ENCODE data around the gene VSIG2.

Gene VSIG2

GRCh38 chr11:124762624-124763155 lies 10.6 kb upstream of the VSIG2 start:
- DNase-seq: no peak

- DNase-seq: no peak
These were observed 10.1 kb upstream of the VSIG2 start, which contains the start of gene ESAM for GRCh38 chr11:124762105-124762623. TSS of gene ESAM (minus strand) at chr11:124762290. CDS start at chr11:124762154, 136 bp downstream.

- no peak for DNase-seq
These were observed 9.4 kb upstream of the VSIG2 start for GRCh38 chr11:124761301-124762104.

- DNase-seq: no peak
These were observed 8.8 kb upstream of the VSIG2 start for GRCh38 chr11:124760806-124761205.

GRCh38 chr11:124760205-124760652 lies 8.2 kb upstream of the VSIG2 start:
- DNase-seq: no peak

- no peak for DNase-seq
These were observed 7.5 kb upstream of the VSIG2 start for GRCh38 chr11:124759266-124760204.

GRCh38 chr11:124758355-124759265 lies 6.6 kb upstream of the VSIG2 start:
- DNase-seq: no peak

- no peak for DNase-seq
These were observed 5.3 kb upstream of the VSIG2 start for GRCh38 chr11:124757320-124757719.

GRCh38 chr11:124756753-124757227 lies 4.7 kb upstream of the VSIG2 start:
- no peak for DNase-seq

- DNase-seq: no peak
These were observed 4.1 kb upstream of the VSIG2 start for GRCh38 chr11:124756033-124756752.

GRCh38 chr11:124754710-124755109 lies 2.7 kb upstream of the VSIG2 start:
- DNase-seq: no peak

GRCh38 chr11:124754309-124754708 lies 2.3 kb upstream of the VSIG2 start:
- DNase-seq: no peak

- no peak for DNase-seq
These were observed 1.6 kb upstream of the VSIG2 start for GRCh38 chr11:124753624-124754023.

GRCh38 chr11:124753205-124753604 lies 1.1 kb upstream of the VSIG2 start:
- no peak for DNase-seq

- no peak for DNase-seq
These were observed 532 bp upstream of the VSIG2 start for GRCh38 chr11:124752471-124753102.

GRCh38 chr11:124751391-124751740 lies 689 bp downstream of the VSIG2 start:
- no peak for DNase-seq

GRCh38 chr11:124749912-124750311 lies 2.1 kb downstream of the VSIG2 start:
- DNase-seq: no peak

GRCh38 chr11:124748481-124749343 lies 3.3 kb downstream of the VSIG2 start:
- no peak for DNase-seq

GRCh38 chr11:124748100-124748418 lies 4.0 kb downstream of the VSIG2 start:
- DNase-seq: no peak
